SK-N-SH (cell line): ENCODE results near the gene UNC13B. TPM values are rescaled to one million over a fixed set of nuclear protein-coding genes. Genes with fewer than 3 reads are reported as not detected.

ENCODE experiments used
- CTCF ChIA-PET: fragments of 300-600, 350-600 bp; formaldehyde crosslinking; extraction: SDS; loops from one replicate; lab custom pipeline; 2021; lab: Yijun Ruan, JAX
- POLR2A ChIA-PET: fragments of 350-600 bp; sonication (Branson Sonifier 250); formaldehyde crosslinking; extraction: SDS; loops from one replicate; lab custom pipeline; 2020; ENCODE audit warnings: antibody characterized with exemption, inconsistent platforms; lab: Yijun Ruan, JAX
- DNase-seq: peaks from one replicate; pipeline ENCODE4 v3.0.0; 2012
- H2AFZ ChIP-seq: fragments of 200-600 bp; sonication (generic); 2 replicates; pipeline ENCODE4 v1.8.1; 2016; ENCODE audit warnings: antibody characterized with exemption, mild to moderate bottlenecking, low read depth
- H3F3A ChIP-seq: fragments of 200-600 bp; sonication (generic); replicated peaks from 2 replicates; pipeline ENCODE3; 2016; ENCODE audit warnings: antibody characterized with exemption, mild to moderate bottlenecking; ENCODE audit not compliant: insufficient read depth
- H3K27ac ChIP-seq, 2 experiments: fragments of 200-500 bp in 1 of 2; fragments of 200-600 bp in 1 of 2; sonication (Bioruptor generic) in 1 of 2; sonication (generic), shearing (Covaris generic) in 1 of 2; 2 replicates each; pipeline versions ENCODE4 v1.5.1 to v1.6.1; 2014 to 2016; ENCODE audit warnings: low read depth in 2 of 2, inconsistent platforms in 1 of 2, low read length in 1 of 2, mild to moderate bottlenecking in 1 of 2, mixed read lengths in 1 of 2
- H3K27me3 ChIP-seq: fragments of 200-600 bp; sonication (generic), shearing (Covaris generic); 2 replicates; pipeline ENCODE4 v1.6.1; 2016; ENCODE audit warnings: mixed run types; ENCODE audit not compliant: insufficient read depth
- H3K36me3 ChIP-seq, 2 experiments: fragments of 200-500 bp in 1 of 2; fragments of 200-600 bp in 1 of 2; sonication (Bioruptor generic) in 1 of 2; sonication (generic) in 1 of 2; replicated peaks in 1 of 2; 2 replicates each; pipeline versions ENCODE3 to v1.5.1; 2014 to 2016; ENCODE audit warnings: low read length in 1 of 2, mild to moderate bottlenecking in 1 of 2; ENCODE audit not compliant: insufficient read depth in 2 of 2, control insufficient read depth in 1 of 2
- H3K4me1 ChIP-seq, 2 experiments: fragments of 200-500 bp in 1 of 2; fragments of 200-600 bp in 1 of 2; sonication (Bioruptor generic) in 1 of 2; sonication (generic), shearing (Covaris generic) in 1 of 2; 2 replicates each; pipeline versions ENCODE4 v1.5.1 to v1.6.1; 2014 to 2016; ENCODE audit warnings: low read depth in 1 of 2, low read length in 1 of 2, mixed run types in 1 of 2; ENCODE audit not compliant: insufficient read depth in 2 of 2, control insufficient read depth in 1 of 2
- H3K4me2 ChIP-seq: fragments of 200-600 bp; sonication (generic), shearing (Covaris generic); 2 replicates; pipeline ENCODE4 v1.6.1; 2017; ENCODE audit warnings: mixed run types
- H3K4me3 ChIP-seq, 2 experiments: fragments of 200-500 bp in 1 of 2; fragments of 200-600 bp in 1 of 2; sonication (Bioruptor generic) in 1 of 2; sonication (generic), shearing (Covaris generic) in 1 of 2; 2 replicates each; pipeline versions ENCODE4 v1.5.1 to v1.8.1; 2014 to 2016; ENCODE audit warnings: low read depth in 2 of 2, inconsistent platforms in 1 of 2, low read length in 1 of 2, mild to moderate bottlenecking in 1 of 2, mixed read lengths in 1 of 2, moderate library complexity in 1 of 2
- H3K79me2 ChIP-seq: fragments of 200-600 bp; sonication (generic); 2 replicates; pipeline ENCODE4 v1.8.1; 2017; ENCODE audit warnings: mild to moderate bottlenecking; ENCODE audit not compliant: insufficient read depth
- H3K9ac ChIP-seq: fragments of 200-600 bp; sonication (generic); 2 replicates; pipeline ENCODE4 v1.6.1; 2017; ENCODE audit warnings: mixed run types
- H3K9me2 ChIP-seq: fragments of 200-600 bp; sonication (generic); 2 replicates; pipeline ENCODE4 v1.6.1; 2017; ENCODE audit warnings: mixed run types
- H3K9me3 ChIP-seq: fragments of 200-600 bp; sonication (generic); 2 replicates; pipeline ENCODE4 v1.6.1; 2017; ENCODE audit warnings: mixed run types, mild to moderate bottlenecking, moderate library complexity
- H4K20me1 ChIP-seq: fragments of 200-600 bp; sonication (generic); 2 replicates; pipeline ENCODE4 v1.6.1; 2017; ENCODE audit warnings: mild to moderate bottlenecking, mixed run types; ENCODE audit not compliant: insufficient read depth
- CHD2 ChIP-seq: fragments of 150-350 bp; IDR thresholded peaks from 2 replicates; pipeline ENCODE4 v1.6.1; 2018; ENCODE audit warnings: low read length; ENCODE audit not compliant: partially characterized antibody
- ELF1 ChIP-seq: IDR thresholded peaks from 2 replicates; pipeline ENCODE4 v1.4.0; 2012
- EP300 ChIP-seq, 2 experiments: IDR thresholded peaks; 2 replicates each; pipeline versions ENCODE4 v1.4.0 to v1.6.1; 2012; ENCODE audit warnings: borderline replicate concordance in 1 of 2, low read depth in 1 of 2, low read length in 1 of 2
- EZH2phosphoT487 ChIP-seq: fragments of 200-600 bp; sonication (generic); IDR thresholded peaks from 2 replicates; pipeline ENCODE4 v1.6.1; 2017; ENCODE audit warnings: low read depth, mixed run types, mild to moderate bottlenecking, antibody characterized with exemption, moderate library complexity, borderline replicate concordance
- FOXM1 ChIP-seq: IDR thresholded peaks from 2 replicates; pipeline ENCODE4 v1.4.0; 2012; ENCODE audit warnings: low read depth, mild to moderate bottlenecking
- GATA2 ChIP-seq: sonication (generic); formaldehyde crosslinking; IDR thresholded peaks from 2 replicates; pipeline ENCODE4 v1.5.0; 2020; ENCODE audit warnings: mild to moderate bottlenecking, missing genetic modification reagents
- MAX ChIP-seq: IDR thresholded peaks from 2 replicates; pipeline ENCODE4 v1.4.0; 2012; ENCODE audit warnings: low read depth
- MEF2A ChIP-seq: IDR thresholded peaks from 2 replicates; pipeline ENCODE4 v1.4.0; 2012; ENCODE audit warnings: low read depth, borderline replicate concordance
- MXI1 ChIP-seq: IDR thresholded peaks from 2 replicates; pipeline ENCODE4 v1.6.1; 2012; ENCODE audit warnings: mild to moderate bottlenecking, low read depth, low read length, improper control_type of control experiment
- NFIC ChIP-seq: IDR thresholded peaks from 2 replicates; pipeline ENCODE4 v1.4.0; 2012; ENCODE audit warnings: borderline replicate concordance
- NRF1 ChIP-seq: IDR thresholded peaks from 2 replicates; pipeline ENCODE4 v1.6.1; 2012; ENCODE audit warnings: low read depth, mild to moderate bottlenecking, low read length
- POLR2AphosphoS5 ChIP-seq: IDR thresholded peaks from 2 replicates; pipeline ENCODE4 v1.6.1; 2012; ENCODE audit warnings: low read depth, low read length
- RAD21 ChIP-seq: IDR thresholded peaks from 2 replicates; pipeline ENCODE4 v1.6.1; 2012; ENCODE audit warnings: mild to moderate bottlenecking, low read length
- RCOR1 ChIP-seq: fragments of 150-350 bp; IDR thresholded peaks from 2 replicates; pipeline ENCODE4 v1.6.1; 2017; ENCODE audit warnings: antibody characterized with exemption, low read length
- REST ChIP-seq: IDR thresholded peaks from 2 replicates; pipeline ENCODE4 v1.6.1; 2012; ENCODE audit warnings: mild to moderate bottlenecking, low read depth, low read length, moderate library complexity
- RFX5 ChIP-seq: IDR thresholded peaks from 2 replicates; pipeline ENCODE4 v1.6.1; 2012; ENCODE audit warnings: mild to moderate bottlenecking, improper control_type of control experiment, low read length
- RXRA ChIP-seq: IDR thresholded peaks from 2 replicates; pipeline ENCODE4 v1.4.0; 2012; ENCODE audit warnings: low read depth, mild to moderate bottlenecking, borderline replicate concordance
- TAF1 ChIP-seq: IDR thresholded peaks from 2 replicates; pipeline ENCODE4 v1.6.1; 2012; ENCODE audit warnings: low read depth, mild to moderate bottlenecking, low read length, moderate library complexity, borderline replicate concordance
- USF2 ChIP-seq: fragments of 150-350 bp; IDR thresholded peaks from 2 replicates; pipeline ENCODE4 v1.6.1; 2017; ENCODE audit warnings: antibody characterized with exemption, low read length, low read depth, borderline replicate concordance
- WGBS: methylation state at CpG from one replicate; pipeline ENCODE4 v1.1.6; 2017; ENCODE audit warnings: low lambda C conversion rate; 5-methylcytosine and 5-hydroxymethylcytosine counted together
- polyA plus RNA-seq, 3 experiments: library from polyadenylated mRNA; depleted of rRNA; stranded (reverse); fragments of >200 nt; gene quantifications; 2 replicates each; pipeline ENCODE4 v1.2.3, GENCODE V29; 2012

Gene UNC13B
- polyA plus RNA-seq, 1 of the 3 experiments (the other 2 are of a cell fraction) = 8.1 TPM

GRCh38 chr9:35324966-35325365 is 163.2 kb downstream of the UNC13B start:
- POLR2A ChIA-PET = no interaction called here
- no peaks in the 10 kb centered on the region for H3K9me2 ChIP-seq
- no peaks in the 10 kb centered on the region for H4K20me1 ChIP-seq
- CTCF ChIA-PET = interaction anchor here (0.6 to 1.5 kb wide), 2 partner anchors 9 to 11 kb away, joined by 3 read pairs; no protein-coding TSS in a partner anchor
- H3K4me1 ChIP-seq = no peaks in the 10 kb centered on the region
- TF ChIP-seq CHD2 = no peak
- TF ChIP-seq RFX5 = no peak
- no peak for TF ChIP-seq RCOR1
- no peak for TF ChIP-seq ELF1
- TF ChIP-seq FOXM1 = no peak
- TF ChIP-seq NFIC = no peak
- no peak for TF ChIP-seq USF2
- TF ChIP-seq RAD21 = no peak
- TF ChIP-seq MXI1 = no peak
- TF ChIP-seq MAX = no peak
- TF ChIP-seq MEF2A = no peak
- no peak for TF ChIP-seq RXRA
- TF ChIP-seq EZH2phosphoT487 = no peak
- TF ChIP-seq TAF1 = no peak
- no peak for TF ChIP-seq NRF1
- no peak for TF ChIP-seq EP300 (IDR thresholded peaks at IDR 0.05; ENCODE audit: borderline replicate concordance in 1 of 2, low read depth in 1 of 2, low read length in 1 of 2)
- no peak for TF ChIP-seq REST
- no peak for TF ChIP-seq GATA2
- TF ChIP-seq POLR2AphosphoS5 = no peak
- H3K36me3 ChIP-seq = no peaks in the 10 kb centered on the region
- H2AFZ ChIP-seq = no peak overlapping the region
- H3K79me2 ChIP-seq = no peaks in the 10 kb centered on the region
- 70% methylated on average over 3 of the region's 3 CpGs for WGBS
- no peaks in the 10 kb centered on the region for H3F3A ChIP-seq
- no peak overlapping the region for H3K4me3 ChIP-seq
- H3K9ac ChIP-seq = no peak overlapping the region
- no peaks in the 10 kb centered on the region for H3K27me3 ChIP-seq
- H3K4me2 ChIP-seq = no peak overlapping the region
- H3K9me3 ChIP-seq = no peaks in the 10 kb centered on the region
- no peak for DNase-seq
- H3K27ac ChIP-seq = no peak overlapping the region
